AG08396 (cell line): ENCODE data around the gene ZNF768.
"Not testable (repeated sequence)": the region's sequence is repeated elsewhere in the genome, so short reads cannot be mapped to it uniquely, and the experiment has no call there.

Source experiments
- DNase-seq: peaks from one replicate; pipeline ENCODE4 v3.0.0; 2012; ENCODE audit warnings: low spot score, mixed read lengths

ZNF768 gene

GRCh38 chr16:30533146-30533522, 6.8 kb upstream of the ZNF768 start:
- no peak for DNase-seq

GRCh38 chr16:30532285-30533145, 6.1 kb upstream of the ZNF768 start:
- no peak for DNase-seq

GRCh38 chr16:30530163-30531037, 4.0 kb upstream of the ZNF768 start:
- no peak for DNase-seq

GRCh38 chr16:30528799-30529457, 2.6 kb upstream of the ZNF768 start:
- no peak for DNase-seq

GRCh38 chr16:30527635-30528178, 1.3 kb upstream of the ZNF768 start:
- DNase-seq, result no peak

- DNase-seq, result peak; percentile 99
Observed at GRCh38 chr16:30526823-30527634, 663 bp upstream of the ZNF768 start.

GRCh38 chr16:30525844-30526136, 576 bp downstream of the ZNF768 start:
- no peak for DNase-seq

- no peak for DNase-seq
Observed at GRCh38 chr16:30524575-30525568, 1.5 kb downstream of the ZNF768 start.

GRCh38 chr16:30523768-30524574, 2.4 kb downstream of the ZNF768 start:
- no peak for DNase-seq

- not testable (repeated sequence) for DNase-seq
Observed at GRCh38 chr16:30522702-30523463, 3.5 kb downstream of the ZNF768 start.

- no peak for DNase-seq
Observed at GRCh38 chr16:30521873-30522641, 4.3 kb downstream of the ZNF768 start.

- no peak for DNase-seq
Observed at GRCh38 chr16:30521476-30521872, 4.9 kb downstream of the ZNF768 start.

- DNase-seq, result no peak
Observed at GRCh38 chr16:30519120-30520049, 7.0 kb downstream of the ZNF768 start.

GRCh38 chr16:30518552-30518951, 7.8 kb downstream of the ZNF768 start:
- no peak for DNase-seq

- no peak for DNase-seq
Observed at GRCh38 chr16:30515275-30515674, 11.1 kb downstream of the ZNF768 start.

- DNase-seq, result no peak
Observed at GRCh38 chr16:30511509-30511908, 14.9 kb downstream of the ZNF768 start.
